Rectal smooth muscle tissue (tissue), 1 donor: Measurements from ENCODE around the gene RNF38.
"Not testable (repeated sequence)": the region's sequence is repeated elsewhere in the genome, so short reads cannot be mapped to it uniquely, and the experiment has no call there.

ENCODE experiments used
- H3K27ac ChIP-seq: one replicate; pipeline ENCODE4 v1.7.0; 2013; ENCODE audit warnings: low read depth, low read length, inconsistent platforms
- H3K27me3 ChIP-seq: one replicate; pipeline ENCODE4 v1.7.0; 2013; ENCODE audit warnings: low read length; ENCODE audit not compliant: control insufficient read depth, insufficient read depth
- H3K36me3 ChIP-seq: one replicate; pipeline ENCODE4 v1.7.0; 2013; ENCODE audit warnings: low read length; ENCODE audit not compliant: control insufficient read depth, insufficient read depth
- H3K4me1 ChIP-seq: one replicate; pipeline ENCODE4 v1.7.0; 2013; ENCODE audit warnings: low read length; ENCODE audit not compliant: control insufficient read depth, insufficient read depth
- H3K4me3 ChIP-seq: one replicate; pipeline ENCODE4 v1.7.0; 2013; ENCODE audit warnings: low read length
- H3K9ac ChIP-seq: one replicate; pipeline ENCODE4 v1.7.0; 2013; ENCODE audit warnings: low read length

Gene RNF38

GRCh38 chr9:36346569-36346968, 53.5 kb downstream of the RNF38 start:
- Histone ChIP-seq H3K36me3 (peaks cover 18% of the 10 kb centered on the region), H3K27ac (no peak overlapping the region)

GRCh38 chr9:36345103-36345846, 54.8 kb downstream of the RNF38 start:
- Histone ChIP-seq H3K36me3 (peaks cover 10% of the 10 kb centered on the region), H3K9ac (no peak overlapping the region), H3K4me1 (no peaks in the 10 kb centered on the region), H3K4me3 (no peak overlapping the region), H3K27me3 (no peaks in the 10 kb centered on the region), H3K27ac (no peak overlapping the region)

More at GRCh38 chr9:36346569-36346968, 53.5 kb downstream of the RNF38 start:
- no peak overlapping the region for H3K9ac ChIP-seq
- no peaks in the 10 kb centered on the region for H3K4me1 ChIP-seq
- H3K27me3 ChIP-seq = no peaks in the 10 kb centered on the region
- H3K4me3 ChIP-seq = no peak overlapping the region

DNA sequence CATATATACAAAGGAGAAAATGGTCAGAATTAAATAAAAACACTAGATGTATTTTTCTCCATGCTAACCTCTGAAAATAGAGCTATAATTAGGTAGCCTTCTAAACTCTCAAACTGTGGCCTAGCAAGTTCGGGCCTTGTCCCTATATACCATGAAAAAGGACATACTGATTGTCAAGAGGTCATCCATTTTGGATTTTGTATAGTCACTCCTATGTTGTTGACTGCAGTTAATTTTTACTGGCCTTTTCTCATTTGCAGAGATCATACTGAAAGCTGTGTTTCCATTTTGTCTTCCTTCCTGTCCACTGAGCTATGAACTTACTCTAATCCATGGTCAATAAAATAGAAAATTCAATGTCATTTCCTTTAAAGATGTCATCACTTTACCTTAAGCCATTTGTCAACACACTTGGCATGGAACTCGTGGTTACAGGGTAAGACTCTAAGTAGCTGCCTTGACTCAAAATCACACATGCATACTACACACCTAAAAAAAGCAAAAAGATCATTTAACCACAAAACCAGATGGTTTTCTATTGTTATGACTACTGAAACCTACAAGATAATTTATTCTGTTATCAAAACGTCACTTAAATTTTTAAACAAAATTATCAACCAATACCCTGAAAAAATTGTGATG, 58.0 kb downstream of the RNF38 start:
- peaks cover 2% of the 10 kb centered on the region for H3K4me1 ChIP-seq
- no peak overlapping the region for H3K27ac ChIP-seq
- H3K4me3 ChIP-seq = no peak overlapping the region
- H3K27me3 ChIP-seq = no peaks in the 10 kb centered on the region
- peaks cover 4% of the 10 kb centered on the region for H3K36me3 ChIP-seq
- no peak overlapping the region for H3K9ac ChIP-seq

DNA sequence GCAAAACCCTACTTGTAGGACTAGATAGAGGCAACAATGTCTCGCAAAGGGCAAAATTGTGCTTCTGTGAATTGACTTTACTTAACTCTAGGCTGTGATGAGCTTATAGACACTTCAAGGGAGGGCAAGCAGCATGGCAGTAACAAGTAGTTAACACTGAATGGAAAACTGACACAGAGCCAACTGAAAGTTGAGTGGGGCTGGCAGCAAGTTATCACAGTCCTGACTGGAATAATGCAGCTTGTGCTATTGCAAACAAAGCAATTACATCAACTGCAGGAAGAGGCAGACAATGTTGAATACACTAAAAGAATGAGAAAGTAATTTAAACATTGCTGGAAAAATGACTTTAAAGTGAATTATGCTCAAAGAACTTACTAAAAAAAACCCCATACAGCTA, 62.2 kb downstream of the RNF38 start:
- Histone ChIP-seq H3K4me3 (no peak overlapping the region), H3K36me3 (peaks cover 5% of the 10 kb centered on the region), H3K4me1 (peaks cover 2% of the 10 kb centered on the region), H3K27ac (no peak overlapping the region), H3K9ac (no peak overlapping the region), H3K27me3 (no peaks in the 10 kb centered on the region)

- H3K9ac ChIP-seq = no peak overlapping the region
- H3K36me3 ChIP-seq = peaks cover 5% of the 10 kb centered on the region
- no peak overlapping the region for H3K27ac ChIP-seq
- peaks cover 2% of the 10 kb centered on the region for H3K4me1 ChIP-seq
- no peak overlapping the region for H3K4me3 ChIP-seq
- no peaks in the 10 kb centered on the region for H3K27me3 ChIP-seq
These were observed 63.1 kb downstream of the RNF38 start for GRCh38 chr9:36337002-36337401.

- Histone ChIP-seq H3K27me3 (no peaks in the 10 kb centered on the region), H3K27ac (no peak overlapping the region), H3K9ac (no peak overlapping the region), H3K4me3 (no peak overlapping the region), H3K36me3 (peaks cover 5% of the 10 kb centered on the region), H3K4me1 (peaks cover 2% of the 10 kb centered on the region)
These were observed 63.8 kb downstream of the RNF38 start for GRCh38 chr9:36336131-36336907.

GRCh38 chr9:36332006-36332405, 68.1 kb downstream of the RNF38 start:
- H3K4me1 ChIP-seq = peaks cover 2% of the 10 kb centered on the region
- H3K27me3 ChIP-seq = no peaks in the 10 kb centered on the region
- no peak overlapping the region for H3K9ac ChIP-seq
- H3K4me3 ChIP-seq = no peak overlapping the region
- H3K27ac ChIP-seq = no peak overlapping the region
- peaks cover under 1% of the 10 kb centered on the region for H3K36me3 ChIP-seq

DNA sequence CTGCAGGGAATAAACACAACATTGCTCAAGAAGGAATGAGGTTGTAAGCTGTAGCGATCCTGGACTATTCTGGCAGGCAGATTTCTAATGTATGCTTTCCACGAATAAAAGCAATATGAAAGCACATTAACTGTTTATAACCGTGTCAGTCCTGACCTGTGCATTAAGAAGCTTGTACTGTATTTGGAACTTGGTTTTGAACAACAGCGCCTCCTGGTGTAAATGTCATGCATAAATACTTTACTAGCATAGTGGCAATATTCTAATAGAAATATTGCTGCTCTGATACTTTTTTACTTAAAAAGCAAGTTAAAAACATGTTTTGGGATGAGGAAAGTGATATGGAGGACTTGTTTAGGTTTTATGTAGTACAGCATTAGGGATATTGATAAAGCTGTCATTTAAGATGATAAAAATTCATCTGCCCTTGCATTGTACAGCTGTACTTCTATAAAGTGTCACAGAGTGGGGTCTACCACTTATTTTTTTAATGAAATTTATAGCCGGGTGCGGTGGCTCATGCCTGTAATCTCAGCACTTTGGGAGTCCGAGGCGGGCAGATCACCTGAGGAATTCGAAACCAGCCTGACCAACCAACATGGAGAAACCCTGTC, 71.2 kb downstream of the RNF38 start:
- H3K27ac ChIP-seq = no peak overlapping the region
- H3K9ac ChIP-seq = no peak overlapping the region

GRCh38 chr9:36325081-36325828, 74.8 kb downstream of the RNF38 start:
- Histone ChIP-seq H3K4me1 (peaks cover 2% of the 10 kb centered on the region), H3K4me3 (no peak overlapping the region), H3K9ac (no peak overlapping the region), H3K36me3 (no peaks in the 10 kb centered on the region), H3K27ac (no peak overlapping the region), H3K27me3 (no peaks in the 10 kb centered on the region)

More for the DNA sequence above, 71.2 kb downstream of the RNF38 start:
- Histone ChIP-seq H3K27me3 (no peaks in the 10 kb centered on the region), H3K36me3 (no peaks in the 10 kb centered on the region), H3K4me3 (no peak overlapping the region), H3K4me1 (peaks cover 2% of the 10 kb centered on the region)

GRCh38 chr9:36323926-36324325, 76.1 kb downstream of the RNF38 start:
- Histone ChIP-seq H3K9ac (no peak overlapping the region), H3K27ac (no peak overlapping the region), H3K27me3 (no peaks in the 10 kb centered on the region), H3K36me3 (no peaks in the 10 kb centered on the region), H3K4me3 (no peak overlapping the region), H3K4me1 (peaks cover 2% of the 10 kb centered on the region)

DNA sequence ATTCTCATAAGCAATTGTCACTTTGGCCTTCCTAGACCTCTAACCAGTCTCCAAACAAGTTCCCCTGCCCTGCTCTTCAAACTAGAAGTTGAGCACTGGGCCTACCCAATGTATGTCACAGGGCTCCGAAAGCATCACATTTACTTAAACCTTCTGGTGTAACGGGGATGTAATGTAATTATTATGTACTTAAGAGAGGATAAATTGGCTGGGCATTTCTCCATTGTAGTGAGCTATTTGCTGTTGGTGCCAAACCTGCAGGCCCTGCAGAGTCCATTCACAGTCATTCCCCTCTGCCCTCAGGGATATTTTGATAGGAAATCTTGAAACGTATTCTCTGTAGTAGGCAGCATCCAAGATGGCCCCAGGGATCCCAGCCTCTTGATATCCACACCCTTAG, 77.6 kb downstream of the RNF38 start:
- H3K36me3 ChIP-seq = no peaks in the 10 kb centered on the region
- H3K27me3 ChIP-seq = no peaks in the 10 kb centered on the region
- no peak overlapping the region for H3K27ac ChIP-seq
- H3K9ac ChIP-seq = no peak overlapping the region
- H3K4me3 ChIP-seq = no peak overlapping the region
- no peaks in the 10 kb centered on the region for H3K4me1 ChIP-seq

DNA sequence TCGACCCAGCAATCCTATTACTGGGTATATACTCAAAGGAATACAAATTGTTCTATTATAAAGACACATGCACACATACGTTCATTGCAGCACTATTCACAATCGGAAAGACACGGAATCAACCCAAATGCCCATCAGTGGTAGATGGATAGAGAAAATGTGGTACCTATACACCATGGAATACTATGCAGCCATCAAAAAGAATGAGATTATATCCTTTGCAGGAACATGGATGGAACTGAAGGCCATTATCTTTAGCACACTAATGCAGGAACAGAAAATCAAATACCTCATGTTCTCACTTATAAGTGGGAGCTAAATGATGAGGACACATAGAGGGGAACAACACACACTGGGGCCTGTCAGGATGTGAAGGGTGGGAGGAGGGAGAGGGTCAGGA, 78.2 kb downstream of the RNF38 start:
- not testable (repeated sequence) for H3K4me3 ChIP-seq, H3K36me3 ChIP-seq, H3K27ac ChIP-seq, H3K27me3 ChIP-seq, H3K9ac ChIP-seq, H3K4me1 ChIP-seq
